Measurements from ENCODE around the gene VPS51.

DNA sequence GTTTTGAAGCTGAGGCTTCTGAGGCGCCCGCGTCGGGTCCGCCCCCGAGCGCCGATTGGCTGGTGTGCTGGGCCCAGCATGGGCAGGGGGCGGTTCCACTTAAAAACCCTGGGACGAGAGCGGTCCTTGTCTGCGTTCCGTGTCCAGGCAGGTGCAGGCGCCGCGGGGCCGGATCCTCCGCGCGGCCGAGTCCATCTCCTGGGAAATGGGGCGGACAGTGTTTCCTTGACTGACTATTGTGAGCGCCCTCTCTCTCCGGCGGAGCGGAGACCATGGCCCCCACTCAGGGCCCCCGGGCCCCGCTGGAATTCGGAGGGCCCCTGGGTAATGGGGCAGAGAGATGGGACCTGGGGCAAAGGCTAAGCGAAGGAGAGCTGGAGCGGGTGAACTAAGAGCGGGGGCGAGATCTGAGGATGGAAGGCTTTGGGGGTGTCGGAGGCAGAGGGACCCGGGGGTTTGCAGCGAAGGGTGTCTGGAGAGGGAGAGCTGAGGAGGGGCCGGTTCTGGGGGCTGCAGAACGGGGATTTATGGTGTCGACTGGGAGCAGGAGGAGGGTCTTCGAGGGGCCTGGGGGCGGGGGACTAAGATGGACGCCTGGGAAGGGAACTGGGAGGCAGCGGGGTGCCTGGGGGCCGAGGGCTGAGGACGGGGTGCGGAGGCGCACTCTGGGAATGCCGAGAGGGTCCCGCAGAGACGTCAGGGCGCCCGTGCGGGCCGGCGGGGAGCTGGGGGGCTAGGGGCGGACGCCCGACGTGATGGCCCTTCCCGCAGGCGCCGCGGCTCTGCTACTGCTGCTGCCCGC lies 15.9 kb downstream of the VPS51 start, which contains the start of gene TM7SF2:
- no peak for TF ChIP-seq SUZ12 (IDR thresholded peaks at IDR 0.05; ENCODE audit: extremely low read depth, insufficient read depth, insufficient read length)
- TF ChIP-seq YY1 (IDR thresholded peaks at IDR 0.05; ENCODE audit: insufficient read depth, insufficient read length): no peak

Data from NT2/D1 (cell line).